Motor neuron (in vitro differentiated cells): ENCODE data around the gene NFKB2. TPM values are rescaled to one million over a fixed set of nuclear protein-coding genes. Genes with fewer than 3 reads are reported as not detected.

ENCODE experiments used
- ATAC-seq, 8 experiments: fragments of 200-7000 bp; cut with Tn5 transposase; replicated peaks in 6 of 8; 2 replicates each; pipeline ENCODE4 v1.8.0; 2021; ENCODE audit warnings: mild to moderate bottlenecking in 8 of 8, moderate library complexity in 8 of 8
- H3K27ac ChIP-seq, 2 donors: fragments of 250-450 bp; sonication (Bioruptor Pico); 2 replicates each; pipeline ENCODE4 v1.9.0; 2021; ENCODE audit warnings: antibody characterized with exemption in 2 of 2, mild to moderate bottlenecking in 2 of 2, moderate library complexity in 1 of 2
- H3K4me1 ChIP-seq, 2 donors: fragments of 250-450 bp; sonication (Bioruptor Pico); replicated peaks in 1 of 2; 2 replicates each; pipeline ENCODE4 v1.6.1; 2021; ENCODE audit warnings: antibody characterized with exemption in 2 of 2, mild to moderate bottlenecking in 2 of 2, moderate library complexity in 1 of 2
- H3K4me3 ChIP-seq, 5 donors: fragments of 250-450 bp; sonication (Bioruptor Pico); 2 replicates each; pipeline ENCODE4 v1.9.0; 2021; ENCODE audit warnings: antibody characterized with exemption in 5 of 5, mild to moderate bottlenecking in 5 of 5, moderate library complexity in 4 of 5
- WGBS, 10 experiments: fragments of 450-650 bp; shearing (Covaris generic); methylation state at CpG; one replicate each; pipeline ENCODE4 v1.0.0; 2022; 5-methylcytosine and 5-hydroxymethylcytosine counted together
- in situ Hi-C, 9 experiments: fragments of 400-800 bp; cut with MboI; loops; one replicate each; pipeline ENCODE4 v1.15.0; 2021; ENCODE audit warnings: low sequenced_read_pairs in 9 of 9, low pct_unique_long_range_greater_than_20kb in 2 of 9; ENCODE audit not compliant: unreplicated experiment in 9 of 9
- total RNA-seq, 8 experiments: library from RNA; unstranded; fragments of 300-600 nt; gene quantifications; 2 replicates each; pipeline versions ENCODE4 v1.2.3 to v1.2.4, GENCODE V29; 2022

Gene NFKB2
- total RNA-seq, 8 experiments from 2014 or later = 5.2 to 38.8 (median 11.8) TPM

DNA sequence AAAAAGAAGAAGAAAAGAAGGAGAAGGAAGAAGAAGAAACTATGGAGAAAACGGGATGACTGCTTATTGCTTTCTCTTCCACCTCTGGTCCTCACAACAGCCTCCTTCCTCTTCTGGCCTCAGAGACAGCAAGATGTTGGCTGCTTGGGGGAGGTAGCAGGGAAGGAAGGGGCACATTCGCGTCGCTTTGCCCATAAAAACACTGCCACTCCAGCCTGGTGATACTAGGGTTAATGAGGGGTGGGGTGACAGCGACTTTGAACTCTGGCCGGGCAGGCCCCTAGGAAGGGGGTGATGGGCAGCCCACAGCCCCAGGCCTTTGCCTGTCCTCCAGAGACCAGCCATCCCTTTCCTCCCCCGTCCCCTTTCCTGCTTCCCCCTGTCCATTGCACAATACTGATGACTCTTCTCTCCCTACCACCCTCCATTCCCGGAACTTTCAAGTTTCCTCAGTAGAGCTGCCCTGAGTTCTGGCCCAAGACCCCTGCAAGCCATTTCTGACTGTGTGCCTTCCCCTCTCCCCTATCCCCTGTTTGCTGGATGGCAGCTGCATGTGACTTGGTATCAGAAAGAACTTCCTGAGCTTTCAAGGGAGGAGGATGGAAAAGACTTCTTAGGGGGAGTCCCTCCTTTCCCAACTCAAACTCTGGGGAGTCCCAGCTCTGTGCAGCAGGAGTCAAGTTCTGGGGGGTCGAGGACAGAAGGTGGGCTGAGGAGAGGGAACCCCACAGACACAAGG is 39.1 kb downstream of the NFKB2 start:
- 19 to 60% (median 20%) methylated on average over 1 to 6 of the region's 9 CpGs; no CpG with 5 or more reads in 3 of the 10 experiments for WGBS, 10 experiments
- Histone ChIP-seq H3K27ac (no peak overlapping the region), H3K4me1 (peaks cover 9 to 21% of the 10 kb centered on the region in 2 donors), H3K4me3 (no peak overlapping the region)
- in situ Hi-C loops = no loop called here
- peak in 1 of 8 experiments; percentile 3 for ATAC-seq

DNA sequence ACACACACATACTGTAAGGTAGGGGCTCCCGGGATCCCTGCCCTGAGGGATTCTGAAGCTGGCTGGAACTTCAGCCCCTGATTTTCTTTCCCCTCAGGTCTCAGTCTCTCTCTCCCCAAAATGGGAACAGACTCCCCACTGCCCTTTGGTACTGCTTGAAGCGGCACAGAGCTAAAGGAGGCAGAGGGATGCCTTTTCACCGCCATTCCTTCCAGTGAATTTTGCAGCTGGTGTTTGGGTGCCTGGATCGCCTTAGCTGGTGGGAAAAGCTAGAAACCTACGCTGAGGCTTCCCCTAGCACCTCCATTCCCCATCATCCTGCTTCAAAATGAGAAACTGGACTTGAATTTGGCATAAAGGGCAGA is 39.6 kb downstream of the NFKB2 start:
- WGBS, 10 experiments = 40 to 100% (median 80%) methylated on average over 1 to 4 of the region's 5 CpGs; no CpG with 5 or more reads in 4 of the 10 experiments
- in situ Hi-C loops = no loop called here
- peaks cover 8 to 21% of the 10 kb centered on the region in 2 donors for H3K4me1 ChIP-seq

DNA sequence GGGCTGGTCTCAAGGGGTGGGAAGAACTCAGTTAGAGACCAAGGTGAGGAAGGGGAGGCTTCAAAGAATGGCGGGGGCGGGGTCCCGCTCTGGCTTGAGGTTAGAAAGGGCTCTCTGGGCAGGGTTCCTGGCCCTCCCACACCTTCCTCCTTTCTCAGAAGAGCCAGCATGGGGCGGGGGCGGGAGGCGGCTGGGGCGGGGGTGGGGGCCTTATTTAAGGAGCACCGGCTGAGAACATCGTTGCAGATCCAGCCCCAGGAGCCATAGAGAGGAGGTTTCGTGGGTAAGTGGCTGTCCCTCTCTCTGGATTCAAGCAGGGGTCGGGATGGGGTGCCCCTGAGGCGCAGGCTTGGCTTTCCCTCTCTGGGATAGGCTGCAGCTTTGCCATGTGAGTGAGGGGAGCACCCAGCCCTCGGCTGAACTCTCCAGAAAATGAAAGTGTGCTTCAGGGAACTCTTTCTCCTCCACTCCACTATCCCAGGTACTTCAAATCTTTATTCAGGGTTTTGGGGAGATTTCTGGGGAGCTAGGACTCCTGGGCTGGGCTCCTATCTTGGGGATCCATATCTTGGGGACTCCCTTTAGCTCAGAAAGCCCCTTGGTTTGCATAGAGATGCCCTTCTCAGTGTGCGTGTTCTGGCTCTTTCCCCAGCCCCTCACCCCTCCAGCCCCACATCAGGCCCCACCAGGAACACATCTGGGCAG is 40.2 kb downstream of the NFKB2 start:
- H3K4me1 ChIP-seq = peaks cover 8 to 21% of the 10 kb centered on the region in 2 donors
- ATAC-seq = no peak
- in situ Hi-C loops = no loop called here
- H3K27ac ChIP-seq = no peak overlapping the region
- no peak overlapping the region for H3K4me3 ChIP-seq
- WGBS, 10 experiments = 10% methylated on average over 3 of the region's 14 CpGs; no CpG with 5 or more reads in 9 of the 10 experiments

More for the DNA sequence above, 39.6 kb downstream of the NFKB2 start:
- no peak for ATAC-seq
- Histone ChIP-seq H3K4me3 (no peak overlapping the region), H3K27ac (no peak overlapping the region)

DNA sequence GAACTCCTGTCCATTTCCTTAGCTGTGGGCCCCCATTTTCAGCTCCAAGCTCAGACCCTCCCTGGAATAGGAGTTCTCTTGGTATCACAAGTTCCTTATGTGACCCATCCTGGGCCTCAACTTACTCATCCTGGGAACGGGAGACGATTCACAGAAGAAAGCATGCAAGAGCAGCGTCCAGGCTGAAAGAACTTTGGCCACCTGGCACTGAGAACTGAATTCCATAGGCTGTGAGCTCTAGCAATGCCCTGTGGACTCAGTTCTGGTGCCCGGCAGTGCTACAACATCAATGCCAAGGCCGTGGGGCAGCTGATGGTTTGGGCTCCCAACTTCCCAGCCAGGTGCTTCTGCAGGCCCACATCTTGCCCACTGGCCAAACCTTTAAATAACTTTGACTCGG is 40.8 kb downstream of the NFKB2 start:
- peaks cover 6 to 19% of the 10 kb centered on the region in 2 donors for H3K4me1 ChIP-seq
- ATAC-seq = no peak
- 0 to 94% (median 83%) methylated on average over 2 to 5 of the region's 6 CpGs; no CpG with 5 or more reads in 6 of the 10 experiments for WGBS, 10 experiments
- no peak overlapping the region for H3K4me3 ChIP-seq
- H3K27ac ChIP-seq = no peak overlapping the region
- in situ Hi-C loops = no loop called here

DNA sequence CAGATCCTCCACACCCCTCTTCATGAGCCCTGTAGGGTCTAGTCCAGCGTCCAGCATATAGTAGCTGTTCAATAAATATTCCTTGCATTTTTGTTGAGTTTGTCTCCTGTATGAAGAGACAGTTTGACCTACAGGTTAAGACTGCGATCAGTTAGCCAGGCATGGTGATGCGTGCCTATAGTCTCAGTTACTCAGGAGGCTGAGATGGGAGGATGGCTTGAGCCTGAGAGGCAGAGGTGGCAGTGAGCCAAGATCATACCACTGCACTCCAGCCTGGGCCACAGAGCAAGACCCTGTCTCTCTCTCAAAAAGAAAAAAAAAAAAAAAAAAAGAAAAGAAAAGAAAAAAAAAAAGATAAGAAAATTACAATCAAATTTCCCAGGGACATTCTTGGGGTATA is 42.0 kb downstream of the NFKB2 start:
- Histone ChIP-seq H3K27ac (no peak overlapping the region), H3K4me1 (peaks cover 2 to 15% of the 10 kb centered on the region in 2 donors), H3K4me3 (no peak overlapping the region)
- ATAC-seq = no peak
- 79 to 100% (median 88%) methylated on average over 1 to 3 of the region's 3 CpGs; no CpG with 5 or more reads in 4 of the 10 experiments for WGBS, 10 experiments
- in situ Hi-C loops = no loop called here

DNA sequence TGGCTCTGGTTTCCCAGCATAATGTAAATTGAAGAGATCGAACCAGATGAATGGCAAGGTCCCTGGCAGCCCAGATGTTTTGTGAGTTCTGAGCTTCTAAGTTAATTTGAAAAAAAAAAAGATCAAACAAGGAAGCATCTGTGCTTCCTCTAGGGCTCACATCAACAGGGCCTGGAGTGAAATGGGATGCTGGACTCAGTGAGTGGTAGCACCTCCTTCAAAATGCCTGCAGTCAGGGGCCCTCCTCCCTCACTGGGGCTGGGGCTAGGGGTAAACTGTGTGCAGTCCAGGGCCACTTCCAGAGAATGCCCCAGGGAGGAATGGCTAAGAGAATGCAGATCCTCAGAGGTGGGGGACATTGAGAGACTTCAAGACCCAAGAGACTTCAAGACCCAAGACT is 42.9 kb downstream of the NFKB2 start:
- H3K4me3 ChIP-seq = no peak overlapping the region
- in situ Hi-C loops = no loop called here
- no peak overlapping the region for H3K27ac ChIP-seq
- 38 to 86% (median 80%) methylated on average over 1 of the region's 1 CpG; no CpG with 5 or more reads in 7 of the 10 experiments for WGBS, 10 experiments
- peaks cover 2 to 12% of the 10 kb centered on the region in 2 donors for H3K4me1 ChIP-seq
- ATAC-seq = no peak

DNA sequence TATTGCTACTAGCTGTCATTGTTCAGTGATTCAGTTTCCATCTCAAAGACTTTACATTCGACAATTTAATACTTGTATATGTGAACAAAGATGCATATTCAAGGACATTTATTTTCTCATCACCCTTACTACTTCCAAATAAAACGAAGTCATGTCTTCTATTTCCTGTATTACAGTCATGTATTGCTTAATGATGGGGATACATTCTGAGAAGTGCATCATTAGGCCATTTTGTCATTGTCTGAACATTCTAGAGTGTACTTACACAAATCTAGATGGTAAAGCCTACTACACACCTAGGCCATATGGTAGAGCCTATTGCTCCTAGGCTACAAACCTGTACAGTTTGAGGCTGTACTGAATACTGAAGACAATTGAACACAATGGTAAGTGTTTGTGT is 49.3 kb downstream of the NFKB2 start:
- no peak for ATAC-seq
- WGBS, 10 experiments = 0 to 100% (median 58%) methylated on average over 1 to 2 of the region's 2 CpGs; no CpG with 5 or more reads in 2 of the 10 experiments
- Histone ChIP-seq H3K4me1 (peaks cover 5% of the 10 kb centered on the region in 2 donors), H3K4me3 (no peak overlapping the region), H3K27ac (no peak overlapping the region)
- in situ Hi-C loops = no loop called here

DNA sequence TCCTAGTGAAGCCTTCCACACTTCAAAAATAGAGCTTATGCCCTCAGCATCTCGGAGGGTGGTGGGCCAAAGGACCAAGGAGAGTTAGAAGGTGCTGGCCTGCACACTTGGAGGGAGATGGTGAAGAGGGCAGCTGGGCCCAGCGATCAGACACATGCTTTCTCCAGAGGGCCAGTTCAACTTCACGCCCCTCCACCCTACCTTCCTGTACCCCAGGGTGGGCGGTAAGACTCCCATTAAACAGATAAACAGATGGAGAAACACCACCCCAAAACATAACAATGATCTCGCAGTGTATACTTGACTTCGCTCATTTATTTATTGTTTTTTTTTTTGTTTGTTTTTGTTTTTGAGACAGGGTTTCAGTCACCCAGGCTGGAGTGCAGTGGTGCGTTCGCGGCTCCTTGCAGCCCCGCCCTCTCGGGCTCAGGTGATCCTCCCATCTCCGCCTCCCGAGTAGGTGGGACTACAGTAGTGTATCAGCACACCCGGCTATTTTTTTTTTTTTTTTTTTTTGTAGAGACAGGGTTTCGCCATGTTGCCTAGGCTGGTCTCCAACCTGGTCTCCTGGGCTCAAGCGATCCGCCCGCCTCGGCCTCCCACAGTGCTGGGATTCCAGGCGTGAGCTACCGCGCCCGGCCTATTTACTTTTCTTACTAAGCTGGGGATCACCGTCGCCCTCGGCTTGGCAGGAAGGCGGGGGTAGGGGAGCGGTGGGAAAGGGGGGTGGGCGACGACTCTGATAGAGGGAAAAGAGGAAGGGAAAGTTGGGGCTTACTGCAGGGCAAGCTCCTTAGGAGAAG is 54.0 kb downstream of the NFKB2 start:
- H3K4me1 ChIP-seq = peaks cover 11 to 17% of the 10 kb centered on the region in 2 donors
- ATAC-seq = peak; percentile 18 to 57 (median 38)
- in situ Hi-C loops = no loop called here
- H3K27ac ChIP-seq = peak overlapping the region; percentile 62 to 84
- peak overlapping the region; percentile 50 to 70 (median 58) for H3K4me3 ChIP-seq
- 5 to 100% (median 33%) methylated on average over 1 to 15 of the region's 30 CpGs; no CpG with 5 or more reads in 1 of the 10 experiments for WGBS, 10 experiments

DNA sequence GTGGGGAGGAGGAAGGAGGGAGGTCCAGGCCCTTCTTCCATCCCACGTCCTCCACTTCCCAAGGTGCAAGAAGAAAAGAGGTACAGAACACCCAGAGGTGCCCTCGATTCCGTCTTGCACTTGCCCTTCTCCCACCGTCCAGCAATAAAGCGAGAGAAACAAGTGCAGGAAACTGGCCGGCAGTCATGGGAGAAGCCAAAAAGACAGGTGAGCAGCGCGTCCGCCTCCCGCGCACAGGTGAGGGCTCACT is 54.5 kb downstream of the NFKB2 start:
- Histone ChIP-seq H3K27ac (peak overlapping the region; percentile 62 to 84), H3K4me1 (peaks cover 11 to 17% of the 10 kb centered on the region in 2 donors), H3K4me3 (peak overlapping the region; percentile 50 to 70 (median 58))
- ATAC-seq = peak; percentile 3 to 27 (median 6)
- 0 to 2% (median 0%) methylated on average over 1 to 10 of the region's 11 CpGs; no CpG with 5 or more reads in 6 of the 10 experiments for WGBS, 10 experiments
- in situ Hi-C loops = no loop called here

DNA sequence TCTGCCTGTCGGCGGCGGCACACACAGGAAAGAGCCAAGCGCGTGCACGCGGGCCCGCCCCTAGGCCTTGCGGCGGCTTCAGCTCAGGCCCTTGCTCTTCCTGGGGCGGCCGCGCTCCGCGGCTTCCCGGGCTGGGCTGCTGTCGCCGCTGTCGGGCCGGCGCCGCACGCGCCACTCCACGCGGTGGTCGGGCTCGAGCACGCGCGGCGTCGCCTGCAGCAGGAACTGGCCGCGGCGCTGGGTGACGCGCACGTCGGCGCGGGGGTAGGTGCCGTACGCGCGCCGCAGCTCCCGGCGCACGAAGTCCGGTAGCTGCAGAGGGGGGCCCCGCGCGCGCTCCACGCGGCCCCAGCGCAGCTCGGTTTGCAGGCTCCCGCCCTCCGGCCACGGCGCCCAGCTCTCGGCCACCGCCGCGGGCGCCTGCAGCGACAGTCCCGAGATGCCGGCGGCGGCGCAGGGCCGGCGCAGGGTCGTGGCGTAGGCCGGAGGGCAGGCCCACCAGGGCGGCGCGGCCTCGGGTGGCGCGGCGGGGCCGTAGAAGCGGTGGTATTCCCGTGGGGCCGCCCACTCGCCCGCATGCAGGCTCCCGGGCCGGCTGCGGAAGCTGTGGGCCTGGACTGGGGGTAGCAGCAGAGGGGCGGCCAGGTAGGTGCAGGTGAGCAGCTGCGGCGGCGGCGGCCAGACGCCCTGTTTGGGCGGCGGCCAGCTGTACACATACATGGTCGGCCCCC is 55.0 kb downstream of the NFKB2 start:
- in situ Hi-C loops = no loop called here
- whole genome bisulfite sequencing, 10 experiments = 0 to 20% (median 0%) methylated on average over 1 to 30 of the region's 104 CpGs; no CpG with 5 or more reads in 2 of the 10 experiments

DNA sequence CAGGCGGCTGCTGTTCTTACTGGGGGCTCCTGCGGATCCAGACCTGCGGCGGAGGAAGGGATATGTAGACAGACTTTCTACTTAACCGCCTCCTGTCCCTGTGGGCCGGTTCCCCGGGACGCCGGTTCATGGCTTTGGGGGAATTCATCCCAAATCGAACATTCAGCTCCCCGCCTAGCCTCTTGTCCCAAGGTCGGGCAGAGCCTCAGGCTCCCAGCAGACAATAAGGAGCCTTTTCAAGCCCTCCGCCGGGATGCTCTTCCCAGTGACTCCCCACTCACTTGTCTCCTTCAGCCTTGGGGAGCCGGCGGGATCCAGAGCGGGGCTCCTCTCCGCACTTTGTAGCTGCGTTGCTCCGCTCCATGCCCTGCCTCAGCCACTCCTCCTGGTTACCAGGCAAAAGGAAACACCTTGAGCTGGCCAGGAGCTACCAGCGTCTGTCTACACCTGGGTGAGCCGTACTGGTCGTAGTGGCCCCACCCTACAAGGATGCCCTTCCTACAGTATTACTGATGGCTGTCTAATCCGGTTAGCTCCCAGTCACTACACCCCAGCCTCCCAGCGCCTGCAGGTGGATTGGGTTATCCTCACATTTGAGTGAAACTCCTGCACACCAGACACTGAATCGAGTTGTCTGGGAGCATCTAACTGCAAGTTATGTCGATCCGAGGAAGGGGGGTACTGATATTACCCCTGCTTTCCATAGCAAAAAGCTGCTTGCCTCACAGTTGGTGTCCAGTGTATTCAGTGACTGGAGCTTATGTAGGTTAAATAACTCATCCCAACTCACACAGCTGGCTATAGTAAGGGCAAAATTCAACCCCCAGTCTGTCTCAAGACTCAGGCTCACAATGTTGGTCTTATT is 55.8 kb downstream of the NFKB2 start, which contains the start of gene C10orf95:
Gene C10orf95 (minus strand): TSS at position 439 of the 865 bp plus-strand sequence. CDS start 450 bp downstream, outside the sequence.
- peak in 1 of 8 experiments; percentile 2 for ATAC-seq
- H3K27ac ChIP-seq = peak within 1 kb of the TSS; percentile 62 to 84
- H3K4me3 ChIP-seq = peak within 1 kb of the TSS; percentile 50 to 70 (median 58)
- H3K4me1 ChIP-seq = peaks cover 21 to 25% of the 10 kb centered on the region in 2 donors
- in situ Hi-C loops = no loop called here
- 0 to 100% (median 35%) methylated on average over 1 to 8 of the region's 28 CpGs; no CpG with 5 or more reads in 1 of the 10 experiments for WGBS, 10 experiments

More for the DNA sequence above, 55.0 kb downstream of the NFKB2 start:
- H3K4me3 ChIP-seq = peak overlapping the region; percentile 50 to 70 (median 58)
- H3K4me1 ChIP-seq = peaks cover 13 to 17% of the 10 kb centered on the region in 2 donors
- peak; percentile 81 to 90 (median 84) for ATAC-seq
- peak overlapping the region; percentile 62 to 84 for H3K27ac ChIP-seq
